ENCODE measurements around the gene ANAPC5.
"Not testable (repeated sequence)": the region's sequence is repeated elsewhere in the genome, so short reads cannot be mapped to it uniquely, and the experiment has no call there.

Gene ANAPC5

DNA sequence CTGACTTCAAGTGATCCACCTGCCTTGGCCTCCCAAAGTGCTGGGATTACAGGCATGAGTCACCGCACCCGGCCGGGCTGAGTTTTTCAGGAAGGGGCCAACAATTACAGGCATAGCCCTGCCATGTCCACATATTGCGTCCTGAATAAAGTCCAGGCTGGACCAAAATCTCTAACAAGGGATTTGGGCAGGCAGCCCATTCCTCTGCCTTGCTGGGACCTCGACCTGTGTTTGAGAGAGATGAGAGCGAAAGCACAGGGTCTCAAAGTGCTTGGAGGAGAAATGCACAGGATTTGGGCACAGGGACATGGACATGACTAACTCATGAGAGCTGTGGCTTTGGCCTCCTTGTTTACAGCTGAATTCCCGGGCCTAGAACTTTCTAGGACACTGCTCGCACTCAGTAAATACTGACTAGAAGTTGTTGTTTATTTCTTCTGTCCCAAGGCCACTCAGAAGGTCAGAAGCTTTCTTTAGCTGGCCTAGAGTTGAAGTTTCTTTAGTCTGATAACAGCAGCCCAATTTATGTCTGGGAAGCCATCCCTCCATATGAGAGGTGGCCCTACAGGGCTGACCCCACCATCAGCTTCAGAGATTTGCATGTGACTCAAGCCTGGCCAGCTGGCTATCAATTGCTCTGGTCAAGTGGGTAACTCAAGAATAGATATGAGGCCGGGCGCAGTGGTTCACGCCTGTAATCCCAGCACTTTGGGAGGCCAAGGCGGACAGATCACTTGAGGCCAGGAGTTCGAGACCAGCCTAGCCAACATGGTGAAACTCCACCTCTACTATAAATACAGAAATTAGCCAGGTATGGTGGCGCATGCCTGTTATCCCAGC lies 67.4 kb downstream of the ANAPC5 start:
- DNase-seq (ENCODE audit: low spot score): no peak

DNA sequence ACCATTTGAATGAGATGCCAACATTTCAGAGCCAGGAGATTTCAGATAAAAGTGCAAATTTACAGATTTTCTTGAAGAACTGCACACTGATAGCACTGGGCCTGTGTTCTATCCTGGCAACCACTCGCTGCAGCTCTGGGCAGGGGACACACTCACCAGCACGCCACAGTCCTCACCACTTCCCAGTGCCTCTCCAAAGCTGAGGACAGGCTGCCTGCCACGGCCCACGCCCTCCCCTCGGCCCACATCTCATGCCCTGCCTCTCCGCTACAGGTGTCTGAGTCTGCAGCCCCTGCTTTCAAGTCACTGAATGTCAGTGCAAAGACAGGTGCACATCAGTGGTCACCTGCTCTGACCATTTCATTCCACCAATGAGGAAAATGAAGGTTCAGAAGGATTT lies 68.4 kb downstream of the ANAPC5 start:
- DNase-seq (ENCODE audit: low spot score): no peak

DNA sequence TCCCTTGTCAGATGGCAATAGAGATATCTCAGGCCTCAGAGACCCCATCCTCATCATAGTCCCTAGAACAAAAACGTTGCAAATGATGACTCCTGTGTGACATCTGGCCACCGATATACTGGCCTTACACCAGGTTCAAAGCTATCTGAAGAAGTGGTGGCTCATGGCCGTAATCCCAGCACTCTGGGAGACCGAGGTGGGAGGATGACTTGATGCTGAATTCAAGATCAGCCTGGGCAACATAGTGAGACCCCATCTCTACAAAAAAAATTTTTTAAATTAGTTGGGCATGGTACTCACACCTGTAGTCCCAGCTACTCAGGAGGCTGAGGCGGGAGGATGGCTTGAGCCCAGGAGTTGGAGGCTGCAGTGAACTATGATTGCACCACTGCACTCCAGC lies 68.8 kb downstream of the ANAPC5 start:
- no peak for DNase-seq (ENCODE audit: low spot score)

DNA sequence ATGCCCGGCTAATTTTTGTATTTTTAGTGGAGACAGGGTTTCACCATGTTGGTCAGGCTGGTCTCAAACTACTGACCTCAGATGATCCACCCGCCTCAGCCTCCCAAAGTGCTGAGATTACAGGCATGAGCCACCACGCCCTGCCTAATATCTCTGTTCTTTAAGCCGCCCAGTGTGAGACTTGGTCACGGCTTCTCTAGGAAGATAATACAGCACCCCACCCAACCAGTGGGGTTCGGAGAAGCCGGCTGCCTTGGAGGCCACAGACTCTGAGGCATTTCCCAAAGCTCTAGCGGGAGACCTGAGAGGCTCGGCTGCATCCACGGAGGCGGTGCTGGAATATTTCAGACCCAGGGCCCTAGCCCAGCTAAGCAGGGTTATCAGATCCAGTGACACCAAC lies 69.3 kb downstream of the ANAPC5 start:
- DNase-seq (ENCODE audit: low spot score): not testable (repeated sequence)

GRCh38 chr12:121282072-121282742 lies 70.0 kb downstream of the ANAPC5 start:
- DNase-seq (ENCODE audit: low spot score): no peak

DNA sequence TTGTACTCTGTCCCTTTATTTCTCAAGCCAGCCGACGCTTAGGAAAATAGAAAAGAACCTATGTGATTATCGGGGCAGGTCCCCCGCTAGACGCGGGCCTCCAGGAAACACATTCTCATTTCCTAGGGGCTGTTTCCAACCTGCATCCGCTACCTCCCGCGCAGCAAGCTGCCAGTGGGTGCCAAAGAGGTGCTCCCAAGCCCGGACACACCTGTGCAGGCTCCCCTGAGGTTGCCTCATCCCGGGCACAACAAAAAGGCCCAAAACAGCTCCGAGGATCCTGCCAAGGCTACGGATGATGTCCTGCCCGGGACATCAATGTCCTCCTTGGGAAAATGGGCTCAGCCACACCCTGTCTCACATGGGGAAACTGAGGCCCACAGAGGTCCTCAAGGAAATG lies 71.1 kb downstream of the ANAPC5 start:
- DNase-seq (ENCODE audit: low spot score): not testable (repeated sequence)

DNA sequence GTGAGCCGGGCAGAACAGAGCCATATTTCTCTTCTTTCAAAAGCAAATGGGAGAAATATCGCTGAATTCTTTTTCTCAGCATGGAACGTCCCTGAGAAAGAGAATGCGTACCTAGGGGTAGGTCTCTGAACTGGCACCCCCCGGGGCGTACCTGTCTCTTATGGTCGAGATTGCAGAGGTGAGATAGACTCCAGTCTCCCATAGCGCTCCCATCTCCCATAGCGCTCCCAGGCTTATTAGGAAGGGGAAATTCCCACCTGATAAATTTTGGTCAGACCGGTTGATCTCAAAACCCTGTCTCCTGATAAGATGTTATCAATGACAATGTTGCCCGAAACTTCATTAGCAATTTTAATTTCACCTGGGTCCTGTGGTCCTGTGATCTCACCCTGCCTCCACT lies 71.7 kb downstream of the ANAPC5 start:
- DNase-seq (ENCODE audit: low spot score): not testable (repeated sequence)

DNA sequence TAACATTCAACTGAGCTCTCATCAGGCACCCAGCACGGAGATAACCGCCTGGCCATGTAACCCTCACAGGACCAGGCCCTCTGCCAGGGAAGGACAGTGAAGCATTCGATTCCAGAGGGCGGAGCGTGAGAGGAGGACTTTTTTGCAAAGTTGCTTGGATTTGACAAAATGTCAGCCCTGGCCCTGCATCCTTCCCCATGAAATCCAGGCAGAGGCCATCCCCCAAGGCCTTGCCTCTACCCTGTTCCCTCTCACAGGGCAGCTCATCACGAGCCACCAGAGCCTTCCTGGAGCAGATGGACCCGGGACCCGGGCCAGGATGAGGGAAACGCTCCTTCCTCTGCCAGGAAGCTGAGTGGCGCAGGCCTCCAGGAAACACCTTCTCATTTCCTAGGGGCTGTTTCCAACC lies 72.7 kb downstream of the ANAPC5 start:
- no peak for DNase-seq (ENCODE audit: low spot score)

DNA sequence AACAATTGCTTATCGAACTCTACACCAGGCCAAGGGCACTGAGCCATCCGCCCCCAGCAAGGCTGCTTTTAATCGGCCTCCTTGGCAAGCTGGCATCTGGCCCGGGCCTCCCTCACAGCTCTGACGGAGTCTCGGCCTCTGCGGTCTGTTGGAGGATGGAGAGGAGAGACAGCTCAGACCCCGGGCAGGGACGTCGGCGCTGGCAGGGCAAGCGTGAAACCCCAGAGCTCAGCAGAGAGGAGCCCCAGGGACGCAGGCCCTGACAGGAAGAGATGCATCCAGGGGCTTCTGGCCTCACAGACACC lies 73.2 kb downstream of the ANAPC5 start:
- DNase-seq (ENCODE audit: low spot score): no peak

DNA sequence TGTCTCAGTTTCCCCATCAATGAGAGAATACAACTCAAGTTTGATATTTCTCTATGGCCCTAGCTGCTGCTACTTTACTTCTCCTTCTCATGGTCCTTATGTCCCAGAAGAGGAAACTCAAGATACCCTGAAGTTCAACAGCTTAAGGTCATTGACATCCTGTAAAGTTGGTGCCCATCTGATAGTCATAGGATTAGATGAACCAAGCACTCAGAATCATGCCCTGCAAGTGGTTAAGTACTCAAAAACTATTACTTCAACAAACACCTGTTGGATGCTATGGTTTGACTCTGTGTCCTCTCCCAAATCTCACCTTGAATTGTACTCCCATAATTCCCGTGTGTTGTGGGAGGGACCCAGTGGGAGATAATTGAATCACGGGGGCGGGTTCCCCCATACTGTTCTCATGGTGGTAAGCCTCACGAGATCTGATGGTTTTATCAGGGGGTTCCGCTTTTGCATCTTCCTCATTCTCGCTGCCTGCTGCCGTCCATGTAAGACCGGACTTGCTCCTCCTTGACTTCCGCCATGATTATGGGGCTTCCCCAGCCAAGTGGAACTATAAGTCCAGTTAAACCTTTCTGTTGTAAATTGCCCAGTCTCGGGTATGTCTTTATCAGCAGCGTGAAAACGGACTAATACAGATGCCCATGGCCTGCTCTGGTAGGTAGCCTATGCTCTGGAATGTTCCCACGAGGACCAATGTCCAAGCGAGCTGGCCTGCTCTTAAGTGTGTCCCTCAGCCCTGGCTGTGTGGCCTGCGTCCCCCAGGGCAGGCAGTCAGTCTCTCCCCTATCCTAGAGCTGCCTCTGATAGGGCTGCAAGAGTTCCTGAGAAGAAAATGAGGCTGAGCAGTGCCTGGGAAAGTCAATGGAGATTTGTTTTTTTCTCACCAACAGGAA lies 73.8 kb downstream of the ANAPC5 start:
- no peak for DNase-seq (ENCODE audit: low spot score)

DNA sequence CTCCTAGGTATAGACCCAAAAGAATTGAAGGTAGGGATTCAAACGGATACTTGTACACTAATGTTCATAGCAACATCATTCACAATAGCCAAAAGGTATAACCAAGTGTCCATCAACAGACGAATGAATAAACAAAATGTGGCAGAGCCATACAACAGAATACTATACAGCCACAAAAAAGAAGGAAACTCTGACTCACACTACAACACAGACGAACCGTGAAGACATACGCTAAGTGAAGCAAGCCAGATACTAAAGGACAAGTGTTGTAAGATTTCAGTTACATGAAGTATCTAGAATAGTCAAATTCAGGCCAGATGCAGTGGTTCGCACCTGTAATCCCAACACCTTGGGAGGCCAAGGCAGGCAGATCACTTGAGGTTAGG lies 74.8 kb downstream of the ANAPC5 start:
- no peak for DNase-seq (ENCODE audit: low spot score)

DNA sequence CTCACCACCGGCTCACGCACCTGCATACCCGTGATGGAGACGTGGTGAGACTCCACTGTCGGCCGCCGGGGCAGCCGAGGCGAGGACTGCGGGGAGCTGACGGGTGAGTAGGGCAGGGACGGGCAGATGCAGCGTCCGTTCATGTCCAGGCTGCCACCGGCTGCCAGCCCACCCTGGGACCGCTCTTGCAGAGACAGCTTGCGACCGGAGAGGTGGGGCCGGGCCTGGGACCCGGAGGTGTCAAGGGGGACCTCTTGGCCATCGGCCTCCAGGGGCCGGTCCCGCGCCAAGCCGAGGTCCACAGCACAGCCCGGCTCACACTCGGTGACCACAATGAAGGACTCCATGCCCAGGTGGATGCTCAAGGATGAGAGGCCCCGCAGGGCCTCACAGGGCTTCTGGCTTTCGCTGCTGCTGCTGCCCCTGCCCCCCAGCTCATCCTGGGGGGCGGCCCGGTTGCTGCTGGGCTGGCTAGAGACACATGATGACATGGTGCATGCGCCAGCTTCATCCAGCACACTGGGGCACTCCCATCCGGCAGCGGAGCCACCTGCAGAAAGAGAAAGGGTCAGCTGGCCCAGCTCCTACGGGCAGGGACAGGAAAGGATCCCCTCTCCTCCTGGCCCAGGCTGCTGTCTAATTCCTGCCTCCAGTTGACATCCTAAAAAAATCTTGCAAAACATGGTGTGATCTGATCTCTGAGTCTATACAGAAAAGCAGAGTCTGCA lies 78.0 kb downstream of the ANAPC5 start:
- no peak for DNase-seq (ENCODE audit: low spot score)

DNA sequence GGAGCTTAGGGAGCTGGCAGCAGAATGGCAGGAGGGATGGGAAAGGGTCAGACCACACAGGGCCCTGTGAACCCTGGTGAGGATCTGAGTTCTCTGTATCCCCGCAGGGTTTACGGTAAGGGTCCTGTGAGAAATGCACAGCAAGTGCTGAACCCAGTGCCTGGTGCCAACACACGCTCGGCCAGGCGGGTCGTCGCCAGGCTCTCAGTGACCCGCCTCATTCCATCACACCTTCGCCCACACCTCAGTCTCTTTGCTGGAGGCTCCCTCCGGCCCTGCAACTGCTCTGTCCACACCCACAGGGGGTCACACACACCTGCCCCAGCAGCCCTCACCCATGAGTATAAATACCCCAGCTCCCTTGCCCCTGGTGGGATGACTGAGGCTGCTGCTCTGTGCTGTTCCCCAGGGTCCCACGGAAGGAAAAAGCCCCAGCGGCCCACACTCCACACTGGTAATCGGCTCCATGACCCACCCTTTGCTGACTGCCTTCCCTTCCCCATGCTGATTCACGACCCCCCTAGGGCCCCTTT lies 78.8 kb downstream of the ANAPC5 start:
- DNase-seq (ENCODE audit: low spot score): no peak

DNA sequence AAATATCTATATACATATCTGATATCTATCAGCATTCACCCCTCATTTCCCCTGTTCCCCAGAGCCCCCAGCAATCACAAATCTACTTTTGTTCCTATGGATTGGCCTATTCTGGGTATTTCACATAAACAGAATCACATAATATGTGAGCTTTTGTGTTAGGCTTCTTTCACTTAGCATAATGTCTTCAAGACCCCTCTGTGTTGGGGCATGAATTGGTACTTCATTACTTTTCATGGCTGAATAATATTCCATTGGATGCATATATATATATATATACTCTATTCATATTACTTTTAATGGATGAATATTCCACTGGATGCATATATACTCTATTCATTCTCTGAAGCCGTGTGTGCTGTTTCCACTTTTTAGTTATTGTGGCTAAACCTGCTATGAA lies 84.4 kb downstream of the ANAPC5 start:
- no peak for DNase-seq (ENCODE audit: low spot score)

- DNase-seq (ENCODE audit: low spot score): no peak
Measured at GRCh38 chr12:121264951-121265515, 87.2 kb downstream of the ANAPC5 start.

DNA sequence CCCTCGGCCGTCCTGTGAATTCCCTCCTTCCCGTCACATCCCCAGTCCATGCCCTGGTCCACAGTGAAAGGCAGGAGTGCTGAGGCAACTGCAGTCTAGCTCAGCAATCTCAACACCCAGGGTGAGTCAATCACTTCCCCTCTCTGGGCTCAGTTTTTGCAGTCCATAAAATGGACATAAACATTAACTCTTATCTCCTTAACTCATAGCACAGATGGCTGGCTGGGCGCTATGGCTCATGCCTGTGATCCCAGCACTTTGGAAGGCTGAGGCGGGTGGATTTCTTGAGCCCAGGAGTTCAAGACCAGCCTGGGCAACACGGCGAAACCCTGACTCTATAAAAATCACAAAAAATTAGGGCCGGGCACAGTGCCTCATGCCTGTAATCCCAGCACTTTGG lies 88.1 kb downstream of the ANAPC5 start:
- DNase-seq (ENCODE audit: low spot score): no peak

DNA sequence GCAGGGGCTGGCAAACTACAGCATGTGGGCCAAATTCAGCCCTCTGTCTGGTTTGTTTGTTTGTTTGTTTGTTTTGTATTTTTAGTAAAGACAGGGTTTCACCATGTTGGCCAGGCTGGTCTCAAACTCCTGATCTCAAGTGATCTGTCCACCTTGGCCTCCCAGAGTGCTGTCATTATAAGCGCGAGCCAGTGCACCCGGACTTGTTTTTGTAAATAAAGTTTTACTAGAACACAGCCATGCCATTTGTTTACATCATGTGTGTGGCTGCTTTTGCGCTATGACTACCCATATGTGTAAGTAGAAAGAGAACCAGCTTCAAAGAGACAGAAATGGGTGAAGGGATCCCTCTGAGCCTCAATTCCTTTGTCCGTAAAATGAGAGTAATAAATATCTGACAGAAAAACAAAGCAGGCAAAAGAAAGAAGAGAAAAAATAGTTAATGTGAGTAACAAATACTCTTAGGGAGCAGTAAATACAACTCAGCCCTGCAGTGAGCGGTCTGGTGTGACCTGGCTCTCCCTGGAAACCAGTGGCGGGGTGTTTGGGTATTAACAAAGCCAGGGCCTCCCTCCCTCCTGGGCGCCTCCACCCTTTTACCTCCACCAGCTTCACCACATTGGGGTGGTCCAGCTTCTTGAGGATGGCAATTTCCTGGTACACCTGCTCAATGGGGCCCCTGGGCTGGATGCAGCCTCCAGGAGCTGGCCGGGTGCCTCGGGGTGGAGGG lies 88.8 kb downstream of the ANAPC5 start:
- no peak for DNase-seq (ENCODE audit: low spot score)

DNA sequence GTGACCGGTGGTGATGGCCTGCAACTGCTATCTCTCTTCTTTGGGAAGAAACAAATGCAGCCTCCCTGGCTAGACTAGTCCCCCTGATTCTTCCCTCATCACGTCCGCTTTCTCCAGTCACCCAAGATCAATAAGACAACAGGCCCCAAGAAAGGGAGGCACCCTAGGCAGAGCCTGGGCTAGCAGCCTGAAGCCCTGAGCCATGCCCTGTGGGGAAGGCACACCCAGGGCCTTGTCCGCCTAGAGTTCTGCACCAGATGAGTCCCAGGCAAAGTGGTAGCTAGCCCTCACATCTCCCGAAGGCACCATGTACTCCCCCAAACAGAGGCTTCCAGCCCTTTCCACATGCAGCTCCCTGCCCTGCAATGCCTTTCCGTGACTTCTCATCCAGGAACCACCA lies 90.8 kb downstream of the ANAPC5 start:
- DNase-seq (ENCODE audit: low spot score): no peak

GRCh38 chr12:121260091-121260490 lies 92.1 kb downstream of the ANAPC5 start:
- DNase-seq (ENCODE audit: low spot score): no peak

DNA sequence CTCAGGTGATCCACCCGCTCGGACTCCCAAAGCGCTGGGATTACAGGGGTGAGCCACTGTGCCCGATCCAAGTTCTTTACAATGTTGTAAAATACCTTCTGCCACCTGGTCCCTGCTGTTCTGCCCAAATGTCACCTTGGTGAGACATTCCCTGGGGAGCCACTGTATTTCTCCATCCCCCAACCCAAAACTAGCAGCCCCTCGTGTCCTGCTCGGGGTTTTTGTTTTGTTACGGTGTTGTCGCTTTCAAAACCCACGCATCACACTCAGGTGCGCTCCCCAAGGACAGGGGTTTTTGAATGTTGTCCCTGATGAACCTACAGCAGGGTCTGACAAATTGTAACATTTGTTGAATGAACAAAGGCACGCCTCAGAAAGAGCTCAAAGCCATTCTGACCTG lies 93.1 kb downstream of the ANAPC5 start:
- DNase-seq (ENCODE audit: low spot score): no peak

Data from CD4-positive, alpha-beta T cell treated with Interleukin-15 for 4 hours (primary cell).